ENCODE results near the gene PDXDC1.
"Not testable (repeated sequence)": the region's sequence is repeated elsewhere in the genome, so short reads cannot be mapped to it uniquely, and the experiment has no call there.

PDXDC1 gene

GRCh38 chr16:14973785-14974322 is 972 bp upstream of the PDXDC1 start:
- not testable (repeated sequence) for DNase-seq

- not testable (repeated sequence) for DNase-seq
Measured at GRCh38 chr16:14974331-14974655, 533 bp upstream of the PDXDC1 start.

GRCh38 chr16:14975418-14976194 is 780 bp downstream of the PDXDC1 start:
- peak; percentile 69 for DNase-seq

GRCh38 chr16:14976971-14977736 is 2.3 kb downstream of the PDXDC1 start:
- not testable (repeated sequence) for DNase-seq

GRCh38 chr16:14978281-14978680 is 3.5 kb downstream of the PDXDC1 start:
- not testable (repeated sequence) for DNase-seq

- not testable (repeated sequence) for DNase-seq
Measured at GRCh38 chr16:14978908-14979307, 4.1 kb downstream of the PDXDC1 start.

- not testable (repeated sequence) for DNase-seq
Measured at GRCh38 chr16:14981234-14981633, 6.4 kb downstream of the PDXDC1 start.

GRCh38 chr16:14982521-14982920 is 7.7 kb downstream of the PDXDC1 start:
- DNase-seq, result not testable (repeated sequence)

- not testable (repeated sequence) for DNase-seq
Measured at GRCh38 chr16:14988092-14988491, 13.3 kb downstream of the PDXDC1 start.

GRCh38 chr16:14988661-14989191 is 13.9 kb downstream of the PDXDC1 start:
- DNase-seq, result not testable (repeated sequence)

GRCh38 chr16:14989291-14990281 is 14.8 kb downstream of the PDXDC1 start:
- not testable (repeated sequence) for DNase-seq

- DNase-seq, result not testable (repeated sequence)
Measured at GRCh38 chr16:14993277-14994151, 18.7 kb downstream of the PDXDC1 start.

GRCh38 chr16:14996702-14997101 is 21.9 kb downstream of the PDXDC1 start:
- not testable (repeated sequence) for DNase-seq

- DNase-seq, result not testable (repeated sequence)
Measured at GRCh38 chr16:14998300-14998699, 23.5 kb downstream of the PDXDC1 start.

GRCh38 chr16:14999845-15000244 is 25.0 kb downstream of the PDXDC1 start:
- not testable (repeated sequence) for DNase-seq

GRCh38 chr16:15002448-15002847 is 27.6 kb downstream of the PDXDC1 start:
- DNase-seq, result not testable (repeated sequence)

- not testable (repeated sequence) for DNase-seq
Measured at GRCh38 chr16:15005357-15006132, 30.7 kb downstream of the PDXDC1 start.

GRCh38 chr16:15008647-15009046 is 33.8 kb downstream of the PDXDC1 start:
- DNase-seq, result not testable (repeated sequence)

GRCh38 chr16:15012941-15013340 is 38.1 kb downstream of the PDXDC1 start:
- not testable (repeated sequence) for DNase-seq

GRCh38 chr16:15015671-15016070 is 40.8 kb downstream of the PDXDC1 start:
- DNase-seq, result not testable (repeated sequence)

Measured in CD4-positive, alpha-beta T cell treated with Interleukin-6 for 4 hours (primary cell).